Measurements from ENCODE around the gene RPRD1B.

Gene RPRD1B

DNA sequence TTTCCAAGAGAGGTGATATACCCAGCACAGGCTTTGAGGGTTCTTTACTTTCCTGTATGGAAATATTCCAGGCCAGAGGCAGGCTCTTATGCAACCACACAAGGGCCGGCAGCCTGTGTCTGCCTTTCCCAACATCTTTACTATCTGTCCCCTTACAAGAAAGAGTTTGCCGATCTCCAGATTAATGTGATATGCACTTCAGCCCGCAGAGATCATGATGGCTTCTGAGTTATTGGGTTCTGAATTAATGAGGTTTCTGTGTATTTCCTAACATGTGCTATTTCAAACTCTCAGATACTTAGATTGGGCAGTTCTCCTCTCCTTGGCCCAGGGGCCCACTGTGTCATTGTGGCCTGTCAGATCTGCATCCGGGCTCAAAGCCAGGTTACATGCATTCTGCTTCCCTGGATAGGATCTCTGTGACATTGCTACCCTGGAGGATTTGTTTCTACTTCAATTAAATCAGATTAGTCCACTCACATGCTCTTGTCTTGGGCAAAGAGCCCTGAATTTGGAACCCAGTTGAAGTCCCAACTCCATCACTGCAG lies 75.0 kb downstream of the RPRD1B start:
- H3K4me3 ChIP-seq (ENCODE audit: control insufficient read depth, low read depth, low read length): no peak overlapping the region
- TF ChIP-seq, protein P1, sequence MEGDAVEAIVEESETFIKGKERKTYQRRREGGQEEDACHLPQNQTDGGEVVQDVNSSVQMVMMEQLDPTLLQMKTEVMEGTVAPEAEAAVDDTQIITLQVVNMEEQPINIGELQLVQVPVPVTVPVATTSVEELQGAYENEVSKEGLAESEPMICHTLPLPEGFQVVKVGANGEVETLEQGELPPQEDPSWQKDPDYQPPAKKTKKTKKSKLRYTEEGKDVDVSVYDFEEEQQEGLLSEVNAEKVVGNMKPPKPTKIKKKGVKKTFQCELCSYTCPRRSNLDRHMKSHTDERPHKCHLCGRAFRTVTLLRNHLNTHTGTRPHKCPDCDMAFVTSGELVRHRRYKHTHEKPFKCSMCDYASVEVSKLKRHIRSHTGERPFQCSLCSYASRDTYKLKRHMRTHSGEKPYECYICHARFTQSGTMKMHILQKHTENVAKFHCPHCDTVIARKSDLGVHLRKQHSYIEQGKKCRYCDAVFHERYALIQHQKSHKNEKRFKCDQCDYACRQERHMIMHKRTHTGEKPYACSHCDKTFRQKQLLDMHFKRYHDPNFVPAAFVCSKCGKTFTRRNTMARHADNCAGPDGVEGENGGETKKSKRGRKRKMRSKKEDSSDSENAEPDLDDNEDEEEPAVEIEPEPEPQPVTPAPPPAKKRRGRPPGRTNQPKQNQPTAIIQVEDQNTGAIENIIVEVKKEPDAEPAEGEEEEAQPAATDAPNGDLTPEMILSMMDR (conservative IDR thresholded peaks at IDR 0.05; ENCODE audit: control insufficient read depth, insufficient read depth, low read depth, low read length): no peak
- peak; percentile 84 for DNase-seq (ENCODE audit: low read depth)

DNA sequence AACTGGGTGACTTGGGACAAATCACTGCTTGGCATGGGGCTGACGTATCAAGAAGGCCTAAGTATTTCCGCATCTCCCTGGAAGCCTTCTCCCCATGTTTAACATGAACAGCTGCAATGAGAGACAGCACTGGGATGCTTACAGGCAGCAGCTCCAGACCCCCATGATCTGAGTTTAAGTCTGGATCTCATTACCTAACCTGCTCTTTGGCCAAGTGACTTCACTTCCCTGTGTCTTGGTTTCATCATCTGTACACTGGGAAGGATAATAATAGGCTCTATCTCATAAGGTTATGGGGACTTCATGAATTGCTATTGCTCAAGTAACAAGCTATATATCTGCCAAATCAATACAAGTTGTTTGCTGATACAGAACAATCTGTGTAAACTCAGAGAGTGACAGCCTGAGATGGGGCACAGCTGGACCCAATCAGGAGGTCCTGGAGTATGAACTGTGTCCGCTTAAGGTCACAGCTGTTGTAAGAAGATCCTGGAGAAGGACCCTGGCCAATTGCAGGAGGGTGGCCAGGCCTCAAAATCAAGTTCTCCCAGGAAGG lies 75.5 kb downstream of the RPRD1B start:
- TF ChIP-seq, protein P1 (conservative IDR thresholded peaks at IDR 0.05; ENCODE audit: control insufficient read depth, insufficient read depth, low read depth, low read length): no peak
- H3K4me3 ChIP-seq (ENCODE audit: control insufficient read depth, low read depth, low read length): no peak overlapping the region
- peak; percentile 97 for DNase-seq (ENCODE audit: low read depth)

DNA sequence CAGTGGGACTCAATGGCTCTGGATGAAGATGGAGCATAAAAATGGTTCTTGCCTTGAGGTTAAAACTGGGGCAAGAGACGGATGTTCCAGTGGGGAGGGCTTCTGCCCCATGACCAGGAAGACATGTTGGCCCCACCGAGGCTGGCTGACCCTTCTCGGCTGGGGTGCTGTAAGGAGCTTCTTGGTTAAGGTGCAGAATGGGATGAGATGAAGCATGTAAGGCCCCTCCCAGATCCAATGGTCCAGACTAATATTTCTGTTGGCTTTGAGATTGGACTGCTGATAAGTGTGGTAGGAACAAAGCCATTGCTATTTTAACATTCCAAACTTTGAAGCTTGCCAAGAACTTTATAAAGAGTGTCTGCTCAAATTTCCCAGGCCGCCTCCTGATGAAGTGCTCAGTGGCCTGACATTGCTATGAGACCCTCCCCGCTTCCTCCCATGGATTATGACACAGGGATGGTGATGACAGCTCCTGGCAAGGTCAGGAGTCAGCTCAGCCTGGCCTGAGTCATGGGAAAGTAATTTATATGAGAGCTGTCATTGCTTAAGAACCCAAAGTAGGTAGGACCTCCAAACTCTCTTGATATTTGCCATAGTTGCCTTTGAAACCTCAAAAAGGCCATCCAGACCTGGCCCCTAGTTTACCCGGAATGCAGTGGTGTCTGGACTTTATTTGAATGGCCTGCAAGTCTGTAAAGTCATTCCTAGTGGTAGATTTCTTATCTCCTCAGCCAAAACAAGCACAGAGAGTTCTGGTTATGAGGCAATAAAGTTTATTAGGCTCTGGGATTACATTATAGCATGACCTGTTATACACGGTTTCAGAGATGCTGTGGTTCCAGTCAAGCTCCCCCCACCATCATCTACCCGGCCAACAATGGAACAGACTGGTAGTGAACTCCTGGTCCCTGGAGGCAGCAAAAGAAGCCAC lies 76.3 kb downstream of the RPRD1B start:
- peak; percentile 99 for DNase-seq (ENCODE audit: low read depth)
- TF ChIP-seq, protein P1 (conservative IDR thresholded peaks at IDR 0.05; ENCODE audit: control insufficient read depth, insufficient read depth, low read depth, low read length): no peak
- H3K4me3 ChIP-seq (ENCODE audit: control insufficient read depth, low read depth, low read length): no peak overlapping the region

DNA sequence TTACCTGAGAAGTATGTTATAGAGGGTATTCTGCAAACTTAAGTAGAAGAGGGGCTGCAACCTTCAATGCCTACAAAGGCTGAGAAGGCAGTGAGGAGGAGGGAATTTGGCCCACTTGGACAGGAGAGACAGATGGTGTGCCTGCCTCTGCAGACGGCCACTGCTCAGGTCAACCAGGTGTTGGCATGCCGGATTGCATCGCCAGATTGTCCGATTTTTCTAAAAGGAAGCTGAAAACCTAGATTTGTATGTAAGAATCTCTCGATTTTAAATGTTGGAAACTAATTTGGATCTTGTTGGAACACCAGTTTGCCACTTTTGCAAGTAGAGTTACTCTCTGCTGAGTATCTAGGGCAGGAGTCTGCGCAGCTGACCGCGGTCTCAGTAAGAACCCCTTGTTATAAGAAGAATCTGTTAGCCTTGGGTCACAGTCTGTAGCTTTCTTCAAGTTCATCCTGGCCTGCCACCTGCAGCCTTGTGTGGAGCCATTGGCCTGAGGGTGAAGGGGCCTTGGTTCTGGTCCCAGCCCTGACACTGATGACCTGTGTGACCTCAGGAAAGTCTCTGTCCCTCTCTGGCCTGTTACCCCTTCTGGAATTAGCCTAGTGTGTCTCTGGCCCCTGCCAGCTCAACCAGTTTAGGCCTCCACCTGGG lies 77.1 kb downstream of the RPRD1B start:
- H3K4me3 ChIP-seq (ENCODE audit: control insufficient read depth, low read depth, low read length): no peak overlapping the region
- no peak for DNase-seq (ENCODE audit: low read depth)
- TF ChIP-seq, protein P1 (conservative IDR thresholded peaks at IDR 0.05; ENCODE audit: control insufficient read depth, insufficient read depth, low read depth, low read length): no peak

DNA sequence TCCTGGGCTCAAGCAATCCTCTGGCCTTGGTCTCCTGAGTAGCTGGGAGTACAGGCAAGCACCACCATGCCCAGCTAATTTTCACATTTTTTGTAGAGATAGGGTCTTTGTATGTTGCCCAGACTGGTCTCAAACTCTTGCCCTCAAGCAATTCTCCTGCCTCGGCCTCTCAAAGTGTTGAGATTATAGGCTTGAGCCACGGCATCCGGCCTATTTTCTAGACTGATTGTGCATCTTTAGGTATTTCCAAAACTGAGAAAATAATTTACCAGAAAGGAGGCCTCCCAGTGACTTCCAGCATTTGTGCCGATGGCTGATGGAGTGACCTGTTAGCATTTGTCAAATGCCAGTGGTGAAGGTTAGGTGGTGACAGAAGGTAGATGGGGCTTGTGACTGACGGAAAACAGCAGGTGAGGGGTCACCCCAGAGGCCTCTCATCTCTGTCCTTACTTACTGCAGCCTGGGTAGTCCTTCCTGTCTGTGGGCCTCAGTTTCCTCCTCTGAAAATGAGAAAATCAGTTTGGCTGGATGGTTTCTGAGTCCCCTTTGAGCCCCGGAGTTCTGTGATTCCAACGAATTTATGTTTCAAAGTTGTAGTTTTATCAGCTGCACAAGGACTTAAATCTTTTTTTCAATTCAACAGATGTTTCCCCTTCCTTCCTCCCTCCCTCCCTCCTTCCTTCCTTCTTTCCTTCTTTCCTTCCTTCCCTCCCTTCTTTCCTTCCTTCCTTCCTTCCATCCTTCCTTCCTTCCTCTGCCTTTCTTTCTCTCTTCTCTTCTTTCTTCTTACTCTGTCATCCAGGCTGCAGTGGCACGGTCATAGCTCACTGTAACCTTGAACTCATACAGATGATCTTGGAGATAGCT lies 78.1 kb downstream of the RPRD1B start:
- TF ChIP-seq, protein P1 (conservative IDR thresholded peaks at IDR 0.05; ENCODE audit: control insufficient read depth, insufficient read depth, low read depth, low read length): no peak
- no peak overlapping the region for H3K4me3 ChIP-seq (ENCODE audit: control insufficient read depth, low read depth, low read length)

More for the DNA sequence above, 78.1 kb downstream of the RPRD1B start:
- no peak for DNase-seq (ENCODE audit: low read depth)

All from fibroblast of mammary gland (primary cell).